Activated naive CD8-positive, alpha-beta T cell treated with anti-CD3 and anti-CD28 coated beads, Interleukin-2, amount 10 ng/mL, durations not matched to agents 7 days and 5 days (primary cell): Measurements from ENCODE around the gene PLAGL1. TPM values are rescaled to one million over a fixed set of nuclear protein-coding genes. Genes with fewer than 3 reads are reported as not detected.

Source experiments
- ATAC-seq: fragments of 150-1000 bp; cut with Tn5 transposase; one replicate; pipeline ENCODE4 v1.10.0; 2021; ENCODE audit warnings: low read depth, moderate library complexity
- POLR2A ChIA-PET: fragments of 350-600 bp; sonication (Branson Sonifier 250); formaldehyde crosslinking; loops from one replicate; lab custom pipeline; 2021; ENCODE audit warnings: antibody characterized with exemption; lab: Charles Lee
- DNase-seq: peaks from one replicate; pipeline ENCODE4 v3.0.0; 2021
- H3K27ac Mint-ChIP-seq: one replicate; pipeline ENCODE4 v1.8.0; 2022; ENCODE audit warnings: mild to moderate bottlenecking, mixed read lengths
- H3K27me3 Mint-ChIP-seq: one replicate; pipeline ENCODE4 v1.8.0; 2022; ENCODE audit warnings: mild to moderate bottlenecking, moderate library complexity, mixed read lengths
- H3K36me3 Mint-ChIP-seq: one replicate; pipeline ENCODE4 v1.8.0; 2021; ENCODE audit warnings: mild to moderate bottlenecking, mixed read lengths
- H3K4me1 Mint-ChIP-seq: one replicate; pipeline ENCODE4 v1.8.0; 2021; ENCODE audit warnings: mixed read lengths
- H3K4me3 Mint-ChIP-seq: one replicate; pipeline ENCODE4 v1.8.0; 2022; ENCODE audit warnings: mild to moderate bottlenecking, moderate library complexity, mixed read lengths
- H3K9me3 Mint-ChIP-seq: one replicate; pipeline ENCODE4 v1.8.0; 2021; ENCODE audit warnings: mixed read lengths
- total RNA-seq, 2 experiments: library from RNA; stranded (reverse); gene quantifications; one replicate each; pipeline ENCODE4 v1.2.3, GENCODE V29; 2021

PLAGL1 gene
- total RNA-seq, 2 experiments from 2014 or later, result 10.9 to 11.3 TPM

DNA sequence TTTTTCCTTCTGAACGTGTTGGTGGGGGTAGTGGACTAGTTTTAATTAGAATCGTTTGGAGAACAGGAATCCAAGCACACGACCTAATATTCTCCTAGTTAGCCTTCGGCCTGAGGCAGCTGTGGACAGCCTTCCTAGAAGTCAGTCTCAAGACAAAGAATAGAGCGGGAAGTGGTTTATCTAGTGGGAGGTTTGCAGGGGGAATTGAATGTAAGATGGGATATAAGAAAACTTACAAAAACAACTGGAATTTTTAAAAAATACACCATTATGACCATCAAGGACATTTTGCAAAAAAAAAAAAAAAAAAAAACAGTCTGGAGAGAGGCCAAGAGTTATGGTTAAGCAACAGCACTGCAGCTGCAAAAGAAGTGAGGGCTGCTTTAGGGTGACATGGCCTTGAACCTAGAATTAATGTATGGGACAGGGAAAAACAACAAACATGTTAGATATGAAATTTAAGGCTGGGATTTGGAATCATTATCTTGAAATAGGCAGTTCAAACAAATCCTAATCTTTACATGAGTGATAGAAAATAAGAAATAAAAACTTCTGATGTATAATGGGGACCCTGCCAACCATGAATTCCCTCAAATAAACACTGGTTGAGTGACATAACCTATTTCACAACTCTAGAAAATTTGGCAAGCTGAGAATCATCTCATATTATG lies 40.2 kb downstream of the PLAGL1 start:
- POLR2A ChIA-PET, result no interaction called here
- no peaks in the 10 kb centered on the region for H3K9me3 Mint-ChIP-seq
- ATAC-seq, result no peak

DNA sequence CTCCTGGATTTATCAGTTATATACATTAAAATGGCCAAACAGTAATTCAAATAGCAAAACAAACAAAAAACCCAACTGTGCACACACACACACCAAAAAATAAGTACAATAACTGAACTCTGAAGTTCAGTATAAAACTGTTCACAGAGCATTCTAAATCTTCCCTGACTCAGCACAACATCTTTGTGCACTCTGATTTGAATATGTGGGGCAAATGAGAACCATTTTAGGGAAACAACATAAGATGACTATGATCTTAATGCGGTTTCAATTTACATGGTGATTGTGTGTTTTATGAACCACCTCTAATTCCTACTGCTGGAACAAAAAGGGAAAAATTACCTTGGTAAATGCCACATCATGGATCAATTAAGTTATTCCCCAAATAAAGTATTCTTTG lies 41.7 kb downstream of the PLAGL1 start:
- ATAC-seq (no peak), DNase-seq (no peak)
- POLR2A ChIA-PET, result no interaction called here
- H3K36me3 Mint-ChIP-seq, result no peaks in the 10 kb centered on the region
- peaks cover under 1% of the 10 kb centered on the region for H3K27me3 Mint-ChIP-seq
- no peak overlapping the region for H3K27ac Mint-ChIP-seq
- no peak overlapping the region for H3K4me3 Mint-ChIP-seq
- H3K9me3 Mint-ChIP-seq, result no peaks in the 10 kb centered on the region
- peaks cover 1% of the 10 kb centered on the region for H3K4me1 Mint-ChIP-seq

More for the DNA sequence above, 40.2 kb downstream of the PLAGL1 start:
- Mint-ChIP-seq H3K4me3 (no peak overlapping the region), H3K27me3 (peaks cover 2% of the 10 kb centered on the region), H3K4me1 (peaks cover 1% of the 10 kb centered on the region), H3K36me3 (no peaks in the 10 kb centered on the region), H3K27ac (no peak overlapping the region)
- DNase-seq, result no peak

DNA sequence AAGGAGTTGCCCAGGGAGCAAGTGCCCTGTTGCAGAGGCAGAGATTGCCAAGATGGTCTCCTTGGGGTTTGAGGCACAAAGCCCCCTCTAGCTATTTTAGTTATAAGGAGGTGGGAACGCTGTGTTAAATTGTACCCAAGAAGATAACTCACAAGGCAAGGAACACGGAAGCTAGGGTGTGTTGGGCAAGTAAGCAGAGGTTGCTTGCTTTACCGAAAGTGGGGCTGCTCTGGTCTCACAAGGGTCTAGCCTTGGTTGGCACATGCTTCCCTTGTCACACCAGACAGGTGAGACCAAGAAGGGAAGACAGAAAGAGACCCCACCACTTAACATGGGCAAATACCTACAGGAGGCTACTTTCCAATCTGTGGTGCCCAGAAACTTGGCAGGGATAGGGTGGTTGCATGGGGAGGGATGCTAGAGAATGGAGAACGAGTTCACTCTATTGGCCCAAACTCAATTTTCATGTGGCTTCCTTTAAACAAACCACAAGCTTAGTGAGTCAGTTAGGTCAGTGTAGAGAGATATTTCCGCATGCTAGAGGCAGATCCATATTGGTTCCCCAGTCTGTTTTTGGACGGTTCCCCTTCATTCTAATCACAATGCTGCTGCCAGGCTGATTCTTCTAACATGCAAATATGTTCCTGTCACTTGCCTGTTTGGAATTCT lies 42.4 kb downstream of the PLAGL1 start:
- DNase-seq (no peak), ATAC-seq (no peak)
- H3K4me3 Mint-ChIP-seq, result no peak overlapping the region
- no peaks in the 10 kb centered on the region for H3K36me3 Mint-ChIP-seq
- H3K27me3 Mint-ChIP-seq, result no peaks in the 10 kb centered on the region
- H3K4me1 Mint-ChIP-seq, result peaks cover 1% of the 10 kb centered on the region
- H3K9me3 Mint-ChIP-seq, result no peaks in the 10 kb centered on the region
- POLR2A ChIA-PET, result no interaction called here
- no peak overlapping the region for H3K27ac Mint-ChIP-seq

DNA sequence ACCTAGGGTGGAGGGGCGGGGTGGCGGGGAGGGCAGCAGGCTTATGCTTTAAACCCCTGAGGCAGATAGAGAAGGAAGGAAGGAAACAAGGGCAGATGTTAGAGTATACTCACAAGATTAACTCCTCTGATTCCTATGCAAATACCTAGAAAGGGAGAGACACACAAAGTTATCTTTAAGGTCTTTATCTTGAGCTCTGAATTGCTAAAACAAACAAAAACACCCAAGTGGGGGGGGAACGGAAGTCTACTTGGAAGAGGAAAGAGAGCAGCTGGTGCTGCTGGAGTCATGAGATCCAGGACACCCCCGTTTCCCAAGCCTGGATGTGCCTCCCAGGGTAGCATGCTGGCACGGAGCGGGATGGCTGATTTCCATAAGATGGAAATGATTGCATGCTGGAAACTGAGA lies 43.4 kb downstream of the PLAGL1 start:
- no peaks in the 10 kb centered on the region for H3K9me3 Mint-ChIP-seq
- no peaks in the 10 kb centered on the region for H3K27me3 Mint-ChIP-seq
- POLR2A ChIA-PET, result no interaction called here
- H3K36me3 Mint-ChIP-seq, result no peaks in the 10 kb centered on the region
- DNase-seq (no peak), ATAC-seq (no peak)
- no peak overlapping the region for H3K27ac Mint-ChIP-seq
- H3K4me3 Mint-ChIP-seq, result no peak overlapping the region
- peaks cover 1% of the 10 kb centered on the region for H3K4me1 Mint-ChIP-seq

DNA sequence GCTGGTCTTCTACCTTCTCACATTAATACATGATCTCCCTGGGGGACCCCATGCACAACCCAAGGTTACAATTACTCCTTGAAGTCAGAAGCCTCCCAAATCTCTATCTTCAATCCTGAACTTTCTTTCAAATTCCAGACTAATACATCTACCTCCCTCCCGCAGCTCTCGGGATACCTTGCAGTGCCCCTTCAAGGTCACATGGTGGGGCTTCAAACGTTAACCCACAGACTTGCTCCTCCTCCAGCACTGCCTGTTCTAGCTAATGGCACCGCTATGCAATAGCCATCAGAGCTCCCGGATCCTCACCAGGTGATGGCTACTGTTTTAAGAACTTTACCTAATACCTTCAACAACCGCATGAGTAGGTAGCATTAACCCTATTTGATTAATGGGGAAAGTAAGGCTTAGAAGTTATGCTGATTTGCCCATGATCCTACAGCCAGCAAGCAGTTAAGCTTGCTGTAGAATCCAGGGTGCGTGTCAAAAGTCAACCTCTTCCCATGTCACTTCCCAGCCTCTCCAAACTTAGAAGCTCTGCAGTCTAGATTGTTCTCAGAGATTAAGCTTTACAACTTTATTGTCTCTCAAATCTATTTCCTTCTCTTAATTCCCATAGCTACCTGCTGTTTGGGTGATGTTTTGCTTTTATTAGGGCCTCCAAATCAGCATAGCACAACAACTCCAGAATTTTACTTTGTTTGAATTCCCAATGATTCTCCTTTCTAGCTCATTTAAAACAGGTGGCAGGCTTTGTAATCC lies 44.7 kb downstream of the PLAGL1 start:
- POLR2A ChIA-PET, result no interaction called here

DNA sequence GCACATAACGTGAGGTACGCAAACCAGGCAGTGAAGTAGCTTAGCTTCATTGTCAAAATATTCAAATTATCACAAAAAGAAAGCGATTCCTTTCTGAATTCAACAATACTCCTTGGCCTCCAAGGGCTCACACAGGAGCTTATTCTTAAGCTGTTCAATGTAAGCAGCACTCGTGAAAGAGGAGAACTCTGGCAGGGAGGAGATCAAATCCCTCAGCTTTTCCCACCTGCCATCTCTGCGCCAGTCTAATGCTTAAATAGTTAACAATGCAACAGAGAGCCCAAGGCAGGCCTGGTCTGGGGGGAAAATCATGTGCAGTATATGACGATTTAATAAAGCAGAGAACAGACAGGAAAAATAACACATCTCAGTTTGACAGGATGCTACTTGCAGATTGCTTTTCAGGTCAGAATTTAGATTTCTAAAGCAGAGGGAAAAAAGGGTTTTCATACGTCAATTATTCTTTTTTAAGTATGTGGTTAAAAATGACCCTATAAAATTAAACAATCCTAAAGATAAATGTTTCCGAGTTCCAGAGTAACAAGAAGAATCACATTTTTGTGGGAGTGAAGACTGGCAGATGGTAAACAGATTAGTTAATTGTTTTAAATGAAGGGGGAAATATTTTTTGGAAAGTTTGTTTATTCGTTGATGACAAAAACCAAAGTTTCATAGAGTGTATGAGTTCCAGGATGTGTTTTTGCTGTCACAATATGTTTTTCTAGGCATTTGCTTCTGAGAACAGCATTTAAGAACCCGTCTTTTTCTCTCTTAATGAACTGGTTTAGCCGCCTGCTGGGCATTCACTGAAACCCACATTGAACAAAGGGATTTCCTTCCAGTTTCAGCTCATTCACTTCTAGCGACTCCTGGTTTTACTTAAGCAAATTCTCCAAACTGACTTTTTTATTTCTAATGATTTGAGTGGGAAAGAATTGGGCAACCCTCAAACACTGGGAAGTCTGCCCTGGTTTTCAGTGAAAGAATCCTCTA lies 45.9 kb downstream of the PLAGL1 start:
- no peak overlapping the region for H3K4me3 Mint-ChIP-seq
- ATAC-seq (no peak), DNase-seq (no peak)
- H3K9me3 Mint-ChIP-seq, result no peaks in the 10 kb centered on the region
- no peaks in the 10 kb centered on the region for H3K36me3 Mint-ChIP-seq
- peaks cover 1% of the 10 kb centered on the region for H3K4me1 Mint-ChIP-seq
- no peak overlapping the region for H3K27ac Mint-ChIP-seq
- POLR2A ChIA-PET, result no interaction called here
- no peaks in the 10 kb centered on the region for H3K27me3 Mint-ChIP-seq

More for the DNA sequence above, 44.7 kb downstream of the PLAGL1 start:
- DNase-seq (no peak), ATAC-seq (no peak)
- H3K36me3 Mint-ChIP-seq, result no peaks in the 10 kb centered on the region
- H3K27ac Mint-ChIP-seq, result no peak overlapping the region
- H3K4me1 Mint-ChIP-seq, result peaks cover 1% of the 10 kb centered on the region
- no peaks in the 10 kb centered on the region for H3K9me3 Mint-ChIP-seq
- no peaks in the 10 kb centered on the region for H3K27me3 Mint-ChIP-seq
- no peak overlapping the region for H3K4me3 Mint-ChIP-seq

DNA sequence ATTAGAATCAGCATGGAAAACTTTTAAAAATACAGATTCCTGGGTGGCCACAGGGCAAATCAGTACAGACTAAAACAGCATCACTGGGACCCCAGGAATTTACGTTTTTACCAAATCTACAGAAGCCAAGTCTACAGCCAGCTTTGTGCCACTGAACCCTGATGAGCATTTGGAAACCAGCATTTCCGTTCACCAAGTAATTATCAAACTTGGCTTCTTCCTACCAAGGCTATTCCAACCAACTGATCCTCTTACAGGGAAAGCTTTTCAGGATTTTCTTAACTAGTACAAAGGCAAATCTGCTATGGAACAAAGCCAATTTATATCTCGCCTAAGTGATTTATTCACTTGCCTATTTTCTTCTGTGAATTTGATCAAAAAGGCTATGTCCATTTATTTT lies 47.0 kb downstream of the PLAGL1 start:
- DNase-seq (no peak), ATAC-seq (no peak)
- no peaks in the 10 kb centered on the region for H3K36me3 Mint-ChIP-seq
- H3K4me1 Mint-ChIP-seq, result peaks cover 1% of the 10 kb centered on the region
- H3K4me3 Mint-ChIP-seq, result no peak overlapping the region
- POLR2A ChIA-PET, result no interaction called here
- H3K9me3 Mint-ChIP-seq, result no peaks in the 10 kb centered on the region
- no peak overlapping the region for H3K27ac Mint-ChIP-seq
- H3K27me3 Mint-ChIP-seq, result no peaks in the 10 kb centered on the region

DNA sequence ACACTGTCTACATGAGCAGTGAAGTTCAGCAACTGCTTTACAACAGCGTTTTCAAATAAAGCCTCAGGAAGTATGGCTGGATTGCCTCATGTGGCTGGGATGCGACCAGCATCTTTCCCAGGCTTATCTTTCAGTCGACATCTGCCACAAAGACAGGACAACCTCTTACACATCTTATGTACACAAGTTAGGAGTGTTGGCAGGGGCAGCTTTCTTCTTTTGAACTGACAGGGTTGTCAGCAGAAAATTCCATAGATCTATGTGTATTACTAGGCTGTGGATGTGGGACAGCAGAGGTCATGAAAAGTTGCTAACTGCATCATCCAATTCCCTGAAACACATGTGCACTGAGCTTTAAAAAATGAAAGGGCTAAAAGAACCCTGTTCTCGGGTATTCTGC lies 48.1 kb downstream of the PLAGL1 start:
- POLR2A ChIA-PET, result no interaction called here
- Mint-ChIP-seq H3K36me3 (no peaks in the 10 kb centered on the region), H3K27ac (no peak overlapping the region), H3K4me3 (no peak overlapping the region), H3K4me1 (no peaks in the 10 kb centered on the region), H3K27me3 (no peaks in the 10 kb centered on the region), H3K9me3 (no peaks in the 10 kb centered on the region)
- DNase-seq (no peak), ATAC-seq (no peak)

DNA sequence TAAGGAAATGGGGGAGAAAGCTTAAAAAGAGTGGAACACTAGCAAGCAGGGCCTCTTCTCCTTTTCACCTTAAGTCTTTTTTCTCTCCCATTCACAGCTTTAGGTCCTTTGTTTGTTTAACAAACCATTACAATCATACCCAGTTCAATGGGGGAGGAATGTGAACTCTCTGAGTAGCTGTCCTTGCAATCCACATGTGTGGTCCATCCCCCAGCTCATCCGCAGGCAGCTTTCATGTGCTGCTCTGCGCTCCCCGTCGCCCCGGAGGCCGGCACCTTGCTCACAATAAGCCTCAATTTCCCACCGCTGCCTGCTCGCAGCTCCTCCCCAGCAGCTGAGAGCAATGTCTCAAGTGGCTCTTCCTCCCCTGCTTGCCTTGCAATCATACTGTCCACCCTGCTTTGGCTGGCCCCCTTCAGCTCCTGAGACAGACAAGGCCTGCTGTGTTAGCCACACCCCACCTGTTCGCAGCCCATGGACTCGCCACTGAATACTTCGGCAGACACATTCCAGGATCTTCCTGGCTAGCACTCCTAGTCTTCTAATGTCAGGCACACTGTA lies 49.1 kb downstream of the PLAGL1 start:
- Mint-ChIP-seq H3K27me3 (no peaks in the 10 kb centered on the region), H3K4me1 (no peaks in the 10 kb centered on the region), H3K27ac (no peak overlapping the region), H3K9me3 (no peaks in the 10 kb centered on the region), H3K4me3 (no peak overlapping the region), H3K36me3 (no peaks in the 10 kb centered on the region)
- POLR2A ChIA-PET, result no interaction called here
- DNase-seq (no peak), ATAC-seq (no peak)

DNA sequence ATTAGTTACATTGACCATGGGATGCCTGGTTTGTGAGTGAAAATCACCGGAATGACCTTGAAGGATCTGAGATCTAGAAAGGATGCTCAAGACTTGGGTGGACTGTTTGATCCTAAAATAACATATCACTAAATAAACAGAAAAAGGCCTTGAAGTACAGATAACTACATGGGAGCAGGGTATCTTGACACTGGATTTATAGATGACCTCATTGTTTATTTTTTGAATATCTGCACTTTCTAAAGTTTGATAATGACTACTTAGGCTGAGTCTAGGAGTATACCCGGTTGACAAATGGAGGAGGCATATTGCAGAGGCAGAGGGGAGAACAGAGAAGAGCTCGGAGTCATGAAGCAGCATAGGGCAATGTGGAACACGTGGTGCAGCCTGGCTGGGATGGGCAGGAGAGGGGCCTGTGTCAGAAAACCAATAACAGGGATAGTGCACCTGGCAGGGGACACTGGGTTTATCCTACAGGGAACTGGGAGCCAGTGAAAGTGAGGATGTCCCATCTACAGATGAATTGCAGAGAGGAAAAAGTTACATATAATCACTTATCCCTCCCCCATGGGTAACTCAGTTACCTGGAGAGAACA lies 50.3 kb downstream of the PLAGL1 start:
- no peak overlapping the region for H3K27ac Mint-ChIP-seq
- POLR2A ChIA-PET, result no interaction called here
- DNase-seq (no peak), ATAC-seq (no peak)
- H3K36me3 Mint-ChIP-seq, result no peaks in the 10 kb centered on the region
- no peaks in the 10 kb centered on the region for H3K27me3 Mint-ChIP-seq
- H3K9me3 Mint-ChIP-seq, result no peaks in the 10 kb centered on the region
- H3K4me1 Mint-ChIP-seq, result no peaks in the 10 kb centered on the region
- H3K4me3 Mint-ChIP-seq, result no peak overlapping the region

DNA sequence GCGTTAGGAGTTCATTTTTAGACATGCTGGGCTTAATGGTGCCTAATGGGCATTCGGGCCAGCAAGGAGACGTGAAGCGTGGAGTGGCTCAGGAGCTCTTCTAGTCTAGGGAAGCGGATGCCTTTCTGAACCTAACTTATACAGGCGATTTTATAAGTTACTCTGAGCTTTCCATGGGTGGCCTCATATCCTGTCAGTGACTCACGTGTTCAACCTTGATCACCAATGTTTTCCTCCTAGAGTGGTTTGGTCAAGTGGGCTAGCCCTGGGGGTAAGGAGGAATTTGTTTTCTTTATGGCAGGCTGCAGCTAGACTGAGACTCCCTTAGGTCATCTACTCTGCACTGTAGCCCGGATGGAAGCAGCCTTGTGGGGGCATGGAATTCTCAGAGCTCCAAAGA lies 52.1 kb downstream of the PLAGL1 start:
- H3K27me3 Mint-ChIP-seq, result no peaks in the 10 kb centered on the region
- POLR2A ChIA-PET, result no interaction called here
- DNase-seq (no peak), ATAC-seq (no peak)
- H3K4me3 Mint-ChIP-seq, result no peak overlapping the region
- no peaks in the 10 kb centered on the region for H3K4me1 Mint-ChIP-seq
- no peaks in the 10 kb centered on the region for H3K9me3 Mint-ChIP-seq
- H3K27ac Mint-ChIP-seq, result no peak overlapping the region
- H3K36me3 Mint-ChIP-seq, result no peaks in the 10 kb centered on the region

DNA sequence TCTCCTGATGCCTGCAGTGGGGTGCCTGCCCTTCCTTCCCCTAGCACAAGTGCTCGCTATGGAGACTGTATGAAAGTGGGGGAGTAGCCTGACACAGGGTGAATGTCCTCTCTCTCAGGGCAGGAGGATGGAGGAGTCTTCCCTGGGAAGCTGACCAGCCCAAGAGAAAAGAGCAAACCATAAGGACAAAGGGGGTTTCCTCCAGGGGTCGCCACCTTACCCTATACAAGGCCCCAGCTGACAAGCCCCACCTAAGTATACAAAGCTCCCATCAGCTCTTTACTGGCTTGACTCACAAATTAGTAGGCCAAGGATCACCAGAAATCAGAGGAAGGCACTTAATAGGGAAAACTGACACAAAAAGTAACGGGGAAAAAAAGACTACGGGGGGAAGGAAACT lies 54.1 kb downstream of the PLAGL1 start:
- no peaks in the 10 kb centered on the region for H3K36me3 Mint-ChIP-seq
- H3K4me1 Mint-ChIP-seq, result no peaks in the 10 kb centered on the region
- H3K27ac Mint-ChIP-seq, result no peak overlapping the region
- ATAC-seq (no peak), DNase-seq (no peak)
- H3K27me3 Mint-ChIP-seq, result no peaks in the 10 kb centered on the region
- POLR2A ChIA-PET, result no interaction called here
- H3K9me3 Mint-ChIP-seq, result no peaks in the 10 kb centered on the region
- H3K4me3 Mint-ChIP-seq, result no peak overlapping the region
